Testis (tissue), 5 donors: ENCODE measurements around the gene PNPLA6. TPM values are rescaled to one million over a fixed set of nuclear protein-coding genes. Genes with fewer than 3 reads are reported as not detected.
A peak's percentile ranks its signal among the peaks of the same experiment; 100 is the strongest.

ENCODE experiments used
- DNase-seq: peaks from one replicate; pipeline ENCODE4 v3.0.0-alpha.2; 2019
- H3K27ac ChIP-seq, 2 donors: fragments of 200-600 bp; sonication (generic); one replicate each; pipeline ENCODE4 v1.5.1; 2019
- H3K27me3 ChIP-seq: fragments of 200-600 bp; sonication (generic); one replicate; pipeline ENCODE4 v1.5.1; 2019
- H3K36me3 ChIP-seq: fragments of 200-600 bp; sonication (generic); one replicate; pipeline ENCODE4 v1.5.1; 2017; ENCODE audit warnings: low read depth; ENCODE audit errors: missing control alignments
- H3K4me1 ChIP-seq: fragments of 200-600 bp; sonication (generic); one replicate; pipeline ENCODE4 v1.5.1; 2019
- H3K4me3 ChIP-seq, 2 donors: fragments of 200-600 bp; sonication (generic); one replicate each; pipeline ENCODE4 v1.5.1; 2017 to 2019
- H3K9me3 ChIP-seq: fragments of 200-600 bp; sonication (generic); one replicate; pipeline ENCODE4 v1.5.1; 2017
- POLR2A ChIP-seq: fragments of 450-650 bp; IDR thresholded peaks from one replicate; pipeline ENCODE4 v1.6.1; 2017; ENCODE audit warnings: antibody characterized with exemption, mild to moderate bottlenecking, moderate library complexity
- WGBS, 2 donors: methylation state at CpG; one replicate each; pipeline ENCODE4 v1.1.5; 2018; 5-methylcytosine and 5-hydroxymethylcytosine counted together
- intact Hi-C: fragments of 100-400 bp; cut with DNase I; formaldehyde crosslinking; loops from one replicate; pipeline ENCODE4 v1.15.1; 2023; ENCODE audit warnings: low total_unique reads
- long read RNA-seq, 2 donors: transcript quantifications; one replicate each; lab custom pipeline, GENCODE V29; 2026
- polyA plus RNA-seq: library from polyadenylated mRNA; stranded (reverse); fragments of 350-450 nt; fragmentation: Illumina TruSeq; extraction: RNeasy Lipid Tissue Mini Kit (QIAGEN cat#74804); gene quantifications from one replicate; pipeline ENCODE4 v1.2.3, GENCODE V29; 2014; ENCODE audit warnings: low read depth, low replicate concordance; ENCODE audit not compliant: insufficient read depth
- total RNA-seq, 2 donors: library from RNA; depleted of rRNA; stranded (reverse); fragments of >200 nt; gene quantifications; one replicate each; pipeline ENCODE4 v1.2.3, GENCODE V29; 2016
- TF ChIP-seq, protein P1 (sequence below), 3 experiments: fragments of 450-650 bp in 2 of 3; fragments of 200-600 bp in 1 of 3; sonication (generic) in 1 of 3; IDR thresholded peaks; one replicate each; pipeline ENCODE4 v1.5.1; 2016 to 2019; ENCODE audit warnings: antibody characterized with exemption in 3 of 3, mild to moderate bottlenecking in 2 of 3, moderate library complexity in 1 of 3

PNPLA6 gene
- 100 to 1,000 TPM; 109 to 143 TPM for total RNA-seq
- 153 TPM for polyA plus RNA-seq
- long read RNA-seq, donor 1, partial matches to known transcripts: 12 of 12 reads
- long read RNA-seq, donor 1, other reads (novel, unspliced or antisense): 0 of 12 reads
- long read RNA-seq, donor 2: 0 reads

DNA sequence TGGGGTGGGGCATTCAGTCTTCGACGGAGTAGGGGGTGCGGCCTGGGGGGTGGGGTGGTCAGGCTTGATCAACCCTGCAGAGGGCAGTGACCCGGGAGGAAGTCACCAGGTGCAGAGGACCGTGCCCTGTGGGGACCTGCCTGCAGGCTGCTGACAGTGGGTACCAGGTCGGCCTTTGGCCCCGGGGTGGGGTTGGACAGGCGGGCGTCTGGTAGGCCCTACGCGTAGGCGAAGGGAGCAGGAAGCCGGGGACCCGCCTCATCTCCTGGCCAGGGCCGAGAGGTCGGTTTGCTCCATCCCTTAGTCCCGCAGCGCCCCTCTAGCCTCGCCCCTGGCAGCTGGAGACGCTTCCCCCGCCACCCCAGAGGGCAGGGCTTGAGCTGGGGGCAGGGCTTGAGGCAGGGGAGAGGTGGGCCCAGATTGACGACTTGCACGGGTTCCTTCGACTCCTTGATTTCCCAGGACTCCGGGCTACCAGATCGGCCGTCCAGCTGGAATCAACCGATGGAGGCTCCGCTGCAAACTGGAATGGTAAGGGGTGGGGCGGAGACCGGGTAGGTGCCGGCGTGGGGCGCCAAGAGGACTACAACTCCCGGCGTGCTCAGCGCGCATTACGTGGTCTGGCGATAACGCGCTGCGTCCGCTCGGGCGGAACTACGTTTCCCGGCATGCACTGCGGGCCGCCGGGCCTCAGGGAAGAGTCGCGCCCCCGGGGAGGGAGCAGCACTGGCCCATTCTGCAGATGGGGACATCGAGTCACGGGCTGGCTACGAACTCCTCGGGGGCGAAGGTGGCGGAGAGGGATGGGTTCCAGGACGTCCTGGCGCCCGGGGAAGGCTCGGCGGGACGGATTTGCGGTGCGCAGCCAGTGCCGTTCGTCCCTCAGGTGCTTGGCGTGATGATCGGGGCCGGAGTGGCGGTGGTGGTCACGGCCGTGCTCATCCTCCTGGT, at the start of gene PNPLA6:
TSS of gene PNPLA6 (plus strand) at position 671 of the 951 bp plus-strand sequence. CDS start at position 743, 72 bp downstream.
- H3K36me3 ChIP-seq: no peaks in the 10 kb centered on the region
- intact Hi-C loops: no loop called here

DNA sequence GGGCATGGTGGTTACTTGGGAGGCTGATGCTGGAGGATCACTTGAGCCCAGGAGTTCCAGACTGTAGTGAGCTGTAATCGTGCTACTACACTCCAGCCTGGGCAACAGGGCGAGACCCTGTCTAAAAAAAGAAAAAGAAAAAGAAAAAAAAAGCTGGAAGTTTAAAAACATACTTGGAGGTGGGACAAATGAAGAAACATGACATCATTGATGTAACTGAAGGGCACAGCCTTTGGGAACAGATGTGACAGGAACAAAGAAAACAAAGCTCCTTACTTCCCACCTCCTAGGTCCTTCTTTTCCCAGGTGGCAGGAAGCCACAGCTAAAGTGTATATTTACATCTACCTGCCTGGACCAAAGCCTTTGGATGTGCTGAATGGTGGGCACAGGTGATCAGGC, 48.6 kb upstream of the PNPLA6 start:
- H3K4me1 ChIP-seq: peaks cover 20% of the 10 kb centered on the region
- H3K9me3 ChIP-seq: no peaks in the 10 kb centered on the region
- intact Hi-C loops: no loop called here
- DNase-seq: no peak
- H3K27me3 ChIP-seq: no peaks in the 10 kb centered on the region
- H3K36me3 ChIP-seq: no peaks in the 10 kb centered on the region
- 70 to 73% methylated on average over 2 of the region's 2 CpGs for WGBS, 2 donors
- no peak overlapping the region for H3K27ac ChIP-seq
- no peak overlapping the region for H3K4me3 ChIP-seq
- TF ChIP-seq, protein P1, sequence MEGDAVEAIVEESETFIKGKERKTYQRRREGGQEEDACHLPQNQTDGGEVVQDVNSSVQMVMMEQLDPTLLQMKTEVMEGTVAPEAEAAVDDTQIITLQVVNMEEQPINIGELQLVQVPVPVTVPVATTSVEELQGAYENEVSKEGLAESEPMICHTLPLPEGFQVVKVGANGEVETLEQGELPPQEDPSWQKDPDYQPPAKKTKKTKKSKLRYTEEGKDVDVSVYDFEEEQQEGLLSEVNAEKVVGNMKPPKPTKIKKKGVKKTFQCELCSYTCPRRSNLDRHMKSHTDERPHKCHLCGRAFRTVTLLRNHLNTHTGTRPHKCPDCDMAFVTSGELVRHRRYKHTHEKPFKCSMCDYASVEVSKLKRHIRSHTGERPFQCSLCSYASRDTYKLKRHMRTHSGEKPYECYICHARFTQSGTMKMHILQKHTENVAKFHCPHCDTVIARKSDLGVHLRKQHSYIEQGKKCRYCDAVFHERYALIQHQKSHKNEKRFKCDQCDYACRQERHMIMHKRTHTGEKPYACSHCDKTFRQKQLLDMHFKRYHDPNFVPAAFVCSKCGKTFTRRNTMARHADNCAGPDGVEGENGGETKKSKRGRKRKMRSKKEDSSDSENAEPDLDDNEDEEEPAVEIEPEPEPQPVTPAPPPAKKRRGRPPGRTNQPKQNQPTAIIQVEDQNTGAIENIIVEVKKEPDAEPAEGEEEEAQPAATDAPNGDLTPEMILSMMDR (IDR thresholded peaks at IDR 0.05): no peak
- no peak for TF ChIP-seq POLR2A

More for the DNA sequence above, at the start of gene PNPLA6:
- Histone ChIP-seq H3K27me3 (no peaks in the 10 kb centered on the region), H3K4me1 (peaks cover 7% of the 10 kb centered on the region), H3K27ac (peak within 1 kb of the TSS; percentile 92 to 93), H3K4me3 (peak within 1 kb of the TSS; percentile 60 to 85), H3K9me3 (no peaks in the 10 kb centered on the region)
- DNase-seq: peak; percentile 98
- WGBS, 2 donors: 0% methylated on average over 57 of the region's 76 CpGs; no CpG with 5 or more reads in 1 of the 2 donors
- peak; percentile 40 for TF ChIP-seq POLR2A
- TF ChIP-seq, protein P1 (IDR thresholded peaks at IDR 0.05): peak in 1 of 3 experiments; percentile 10

DNA sequence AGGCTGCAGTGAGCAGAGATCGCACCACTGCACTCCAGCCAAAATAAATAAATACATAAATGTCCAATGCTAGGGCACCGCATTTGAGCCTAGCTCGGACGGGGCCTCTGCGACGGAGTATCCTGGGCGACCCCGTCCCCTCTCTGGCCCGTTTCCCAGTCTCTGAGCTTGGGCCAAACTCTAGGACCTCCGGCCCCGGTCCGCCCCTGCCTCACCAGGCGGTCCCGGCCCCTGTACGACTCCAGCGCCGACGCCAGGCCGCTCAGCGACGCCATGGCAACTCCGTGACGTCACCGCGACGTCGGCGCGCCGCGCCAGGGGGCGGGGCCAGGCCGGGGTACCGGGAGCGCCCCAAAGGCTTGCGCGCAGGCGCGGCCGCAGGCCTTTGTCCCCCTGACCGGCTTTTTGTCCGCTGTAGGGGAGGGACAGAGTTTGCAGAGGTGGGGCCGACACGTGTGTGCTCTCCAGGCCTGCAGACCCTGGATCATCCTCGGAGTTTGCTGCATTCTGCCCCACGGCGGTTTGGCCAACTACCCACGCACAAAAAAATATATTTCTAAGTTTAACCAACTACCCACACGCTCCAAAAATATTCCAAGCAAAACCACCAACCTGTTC, 46.7 kb upstream of the PNPLA6 start, which contains the start of gene PEX11G:
TSS of gene PEX11G (minus strand) at position 300 of the 618 bp plus-strand sequence. CDS start at position 275, 25 bp downstream.
- H3K4me1 ChIP-seq: peaks cover 11% of the 10 kb centered on the region
- intact Hi-C loops: no loop called here
- H3K9me3 ChIP-seq: no peaks in the 10 kb centered on the region
- DNase-seq: peak; percentile 91
- TF ChIP-seq, protein P1 (IDR thresholded peaks at IDR 0.05): no peak
- TF ChIP-seq POLR2A: peak; percentile 37
- 0 to 1% methylated on average over 16 to 49 of the region's 49 CpGs for WGBS, 2 donors
- H3K36me3 ChIP-seq: no peaks in the 10 kb centered on the region
- H3K4me3 ChIP-seq: peak within 1 kb of the TSS; percentile 70 to 82
- no peaks in the 10 kb centered on the region for H3K27me3 ChIP-seq
- H3K27ac ChIP-seq: peak within 1 kb of the TSS; percentile 91 to 93

DNA sequence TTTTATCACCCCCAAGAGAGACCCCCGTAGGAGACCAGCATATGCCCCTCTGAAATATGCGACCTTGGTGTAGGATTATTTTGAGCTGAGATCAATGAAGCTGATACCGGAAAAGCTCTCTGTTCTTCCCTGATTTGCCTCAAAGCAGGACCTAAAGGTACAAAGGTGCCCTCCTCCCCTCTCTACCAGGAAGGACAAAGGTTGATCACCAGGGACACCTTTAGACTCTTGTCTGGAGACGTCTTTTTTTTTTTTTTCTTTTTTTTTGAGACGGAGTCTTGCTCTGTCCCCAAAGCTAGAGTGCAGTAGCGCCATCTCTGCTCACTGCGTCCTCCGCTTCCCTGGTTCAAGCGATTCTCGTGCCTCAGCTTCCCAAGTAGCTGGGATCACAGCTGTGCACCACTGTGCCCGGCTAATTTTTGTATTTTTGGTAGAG, 45.9 kb upstream of the PNPLA6 start:
- no peak for DNase-seq
- 63% methylated on average over 11 of the region's 11 CpGs for WGBS, 2 donors
- Histone ChIP-seq H3K9me3 (no peaks in the 10 kb centered on the region), H3K27me3 (no peaks in the 10 kb centered on the region), H3K4me3 (peak overlapping the region; percentile 70 to 82), H3K36me3 (no peaks in the 10 kb centered on the region), H3K4me1 (peaks cover 19% of the 10 kb centered on the region), H3K27ac (peak overlapping the region in 1 of 2 donors; percentile 93)
- TF ChIP-seq POLR2A: no peak
- TF ChIP-seq, protein P1 (IDR thresholded peaks at IDR 0.05): no peak
- intact Hi-C loops: no loop called here
